IPS-NIHi7 (cell line): ENCODE measurements around the gene TRIM59.
"Not testable (repeated sequence)": the region's sequence is repeated elsewhere in the genome, so short reads cannot be mapped to it uniquely, and the experiment has no call there.

ENCODE experiments used
- DNase-seq: peaks from one replicate; pipeline ENCODE4 v3.0.0; 2012; ENCODE audit warnings: mixed read lengths; ENCODE audit errors: extremely low spot score

TRIM59 gene

DNA sequence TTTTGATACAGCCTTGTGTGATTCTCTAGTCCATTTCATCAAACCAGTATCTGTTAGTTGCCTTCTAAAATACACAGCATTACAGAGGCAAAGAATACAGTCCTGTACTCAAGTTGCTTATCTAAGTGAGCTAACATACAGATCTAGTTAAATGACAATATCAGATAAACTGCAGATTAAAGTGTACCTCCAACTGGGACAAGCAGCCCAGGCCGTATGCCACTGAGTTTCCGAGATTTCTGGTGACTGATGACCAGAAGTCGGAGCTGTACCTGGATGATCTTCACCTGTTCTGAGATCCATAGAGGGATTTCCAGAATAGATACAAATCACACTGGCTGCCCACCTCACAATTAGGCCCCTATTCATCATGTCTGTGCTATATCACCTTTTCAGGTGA is 6.3 kb upstream of the TRIM59 start:
- DNase-seq: no peak

DNA sequence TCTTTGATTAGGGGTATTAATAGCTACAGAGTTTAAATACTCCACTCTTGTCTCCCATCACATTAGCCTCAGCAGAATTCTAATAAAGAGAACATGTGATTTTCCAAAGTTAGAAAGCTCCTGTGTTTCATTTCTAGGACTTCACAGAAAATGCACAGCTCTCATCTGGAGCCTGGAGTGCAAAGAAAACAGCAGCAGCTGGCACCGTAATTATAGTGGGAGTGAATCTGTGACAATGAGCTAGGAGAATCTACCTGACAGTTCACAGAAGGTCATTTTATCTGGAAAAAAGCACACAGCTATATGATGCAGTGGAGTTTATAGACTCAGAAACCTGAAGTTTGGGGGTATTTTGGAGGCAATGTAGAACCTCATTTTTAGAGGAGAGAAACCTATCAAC is 5.4 kb upstream of the TRIM59 start:
- DNase-seq: no peak

DNA sequence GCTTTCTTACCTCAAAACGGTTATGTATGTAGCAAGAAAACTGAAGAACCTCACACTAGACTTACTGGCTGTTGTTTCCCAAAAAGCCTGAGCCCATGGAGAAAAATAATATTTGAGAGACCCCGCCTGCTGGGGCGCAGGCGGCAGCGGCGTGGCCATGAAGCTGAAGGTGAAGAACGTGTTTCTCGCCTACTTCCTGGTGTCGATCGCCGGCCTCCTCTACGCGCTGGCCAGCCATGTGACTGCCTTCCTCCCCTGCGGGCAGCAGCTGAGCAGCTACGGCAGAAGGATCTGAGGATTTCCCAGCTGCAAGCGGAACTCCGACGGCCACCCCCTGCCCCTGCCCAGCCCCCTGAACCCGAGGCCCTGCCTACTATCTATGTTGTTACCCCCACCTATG is 2.7 kb upstream of the TRIM59 start:
- not testable (repeated sequence) for DNase-seq

DNA sequence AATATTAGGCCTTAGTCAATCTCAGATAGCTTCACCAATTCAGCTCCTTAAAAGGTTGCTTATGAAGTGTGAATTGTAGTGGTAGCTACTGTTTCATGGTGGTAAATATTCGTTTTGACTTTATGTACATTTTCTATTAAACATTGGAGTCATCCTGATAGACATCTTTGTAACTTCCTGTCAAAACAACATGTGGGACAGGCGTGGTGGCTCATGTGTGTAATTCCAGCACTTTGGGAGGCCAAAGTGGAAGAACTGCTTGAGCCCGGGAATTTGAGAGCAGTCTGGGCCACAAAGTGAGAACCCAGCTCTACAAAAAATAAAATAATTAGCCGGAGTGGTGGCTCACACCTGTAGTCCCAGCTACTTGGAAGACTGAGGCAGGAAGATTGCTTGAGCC is 2.0 kb upstream of the TRIM59 start:
- no peak for DNase-seq

DNA sequence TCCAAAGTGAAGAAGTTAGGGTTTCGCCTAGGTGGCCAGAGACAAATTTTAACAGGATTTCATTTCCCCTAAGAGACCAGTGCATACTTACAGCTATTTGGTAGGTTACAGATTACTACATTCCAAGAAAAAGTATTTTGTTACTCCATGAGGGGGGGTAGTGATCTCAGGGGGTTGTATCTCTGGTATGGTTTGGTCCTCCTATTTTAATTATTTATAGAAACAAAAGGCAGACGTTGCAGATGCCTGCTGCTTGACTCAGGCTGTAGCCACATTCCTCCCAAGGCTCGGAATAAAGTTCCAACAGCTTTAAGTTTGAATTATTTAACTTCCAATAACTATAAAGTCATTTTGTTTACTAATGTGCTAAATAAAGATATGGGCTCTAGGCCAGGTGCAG is 1.3 kb upstream of the TRIM59 start:
- no peak for DNase-seq

DNA sequence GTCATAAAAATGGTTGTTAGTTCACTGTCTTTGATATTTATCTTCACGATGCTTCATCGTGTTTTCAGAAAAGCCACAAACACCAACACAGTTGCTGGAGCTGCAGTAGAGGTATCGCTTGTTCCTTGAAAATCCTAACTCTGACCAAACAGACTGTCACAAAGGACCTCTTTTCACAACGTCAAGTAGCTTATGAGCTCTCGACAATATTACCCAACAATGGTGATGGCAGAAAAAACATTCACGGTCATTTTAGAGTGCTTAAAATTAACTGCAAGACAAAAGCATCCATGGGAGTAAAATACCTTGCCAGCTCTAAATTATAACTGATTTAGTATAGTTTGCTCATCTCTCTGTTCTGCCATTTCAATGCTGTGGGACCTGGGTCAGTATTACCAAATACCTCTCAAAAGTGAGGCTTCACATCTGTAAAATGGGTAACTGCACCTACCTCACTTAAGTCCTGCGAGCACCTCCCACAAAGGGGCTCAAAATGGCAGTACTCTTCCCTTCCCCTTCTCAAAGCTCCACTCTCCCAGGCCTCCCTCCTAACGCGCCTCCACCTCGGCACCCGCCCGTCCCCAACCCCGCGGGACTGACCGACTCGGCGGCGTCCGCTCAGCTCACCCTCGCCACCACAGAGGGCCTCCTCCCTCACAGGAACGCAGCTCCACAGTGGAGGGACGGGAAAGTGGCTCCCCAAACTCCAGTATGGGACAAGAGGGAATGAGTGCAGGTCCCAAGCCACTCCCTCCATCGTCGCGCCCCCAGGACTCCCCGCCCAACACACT is 546 bp downstream of the TRIM59 start:
- DNase-seq: no peak

DNA sequence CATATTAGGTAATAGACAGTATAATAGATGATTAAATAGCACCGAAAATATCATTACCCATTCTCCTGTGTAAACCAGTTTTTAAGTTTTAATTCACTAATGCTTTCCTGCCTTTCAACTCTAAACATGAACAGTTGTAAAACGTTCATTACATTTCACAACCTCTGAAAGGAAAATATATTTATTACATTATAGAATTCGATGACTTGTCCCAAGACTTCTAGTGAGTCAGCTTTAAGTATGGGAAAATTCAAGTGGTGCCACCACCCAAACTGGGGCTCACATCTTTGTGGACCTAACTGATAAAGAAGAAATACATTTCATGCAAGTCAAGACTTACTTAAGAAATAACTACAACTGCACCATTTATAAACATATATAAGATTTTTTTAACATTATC is 2.0 kb downstream of the TRIM59 start:
- DNase-seq: no peak

DNA sequence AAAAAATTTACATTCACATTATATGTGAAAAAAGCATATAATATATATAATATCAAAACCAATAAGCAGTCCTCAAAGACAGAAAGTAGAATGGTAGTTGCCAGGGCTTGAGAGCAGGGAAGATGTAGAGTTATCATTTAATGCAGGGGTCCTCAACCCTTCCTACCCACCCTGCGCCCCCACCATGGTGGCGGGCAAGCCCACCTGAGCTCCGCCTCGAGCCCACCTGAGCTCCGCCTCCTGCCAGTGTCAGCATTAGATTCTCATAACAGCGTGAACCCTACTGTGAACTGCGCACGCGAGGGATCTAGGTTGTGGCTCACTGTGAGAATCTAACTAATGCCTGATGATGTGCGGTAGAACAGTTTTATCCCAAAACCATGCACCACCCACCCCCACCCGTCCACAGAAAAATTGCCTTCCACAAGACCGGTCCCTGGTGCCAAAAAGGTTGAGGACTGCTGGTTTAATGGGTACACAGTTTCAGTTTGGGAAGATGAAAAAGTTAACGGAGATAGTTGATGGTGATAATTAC is 3.0 kb downstream of the TRIM59 start:
- DNase-seq: no peak

DNA sequence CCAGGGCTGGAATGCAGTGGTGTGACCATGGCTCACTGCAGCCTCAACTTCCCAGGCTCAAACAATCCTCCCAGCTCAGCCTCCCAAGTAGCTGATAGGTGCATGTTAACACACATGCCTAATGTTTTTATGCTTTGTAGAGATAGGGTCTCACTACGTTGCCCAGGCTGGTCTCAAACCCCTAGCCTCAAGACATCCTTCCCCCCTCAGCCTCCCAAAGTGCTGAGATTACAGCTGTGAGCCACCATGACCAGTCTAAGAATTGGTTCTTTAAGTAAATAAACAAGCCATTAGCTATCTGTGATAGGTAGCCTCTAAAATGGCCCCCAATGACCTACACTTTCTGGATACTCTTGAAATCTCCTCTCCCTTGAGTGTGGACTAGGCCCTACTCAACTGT is 3.7 kb downstream of the TRIM59 start:
- DNase-seq: no peak

DNA sequence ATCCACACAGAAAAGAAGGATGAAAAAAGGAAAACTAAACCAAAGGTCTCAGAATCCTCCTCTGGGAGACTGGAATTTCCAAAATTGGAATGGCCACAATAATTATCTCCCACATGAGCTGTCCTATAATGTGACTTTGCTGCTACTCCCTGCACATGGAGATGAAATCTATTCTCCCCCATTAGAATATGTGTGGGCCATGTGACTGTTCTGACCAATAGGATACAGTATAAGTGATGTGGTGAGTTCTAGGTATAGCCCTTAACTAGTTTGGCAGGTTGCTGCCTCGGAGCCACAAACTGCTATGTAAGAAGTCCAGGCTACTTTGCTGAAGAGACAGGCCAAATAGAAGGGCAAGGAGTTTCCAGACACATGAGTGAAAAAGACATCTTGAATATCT is 5.2 kb downstream of the TRIM59 start:
- no peak for DNase-seq

DNA sequence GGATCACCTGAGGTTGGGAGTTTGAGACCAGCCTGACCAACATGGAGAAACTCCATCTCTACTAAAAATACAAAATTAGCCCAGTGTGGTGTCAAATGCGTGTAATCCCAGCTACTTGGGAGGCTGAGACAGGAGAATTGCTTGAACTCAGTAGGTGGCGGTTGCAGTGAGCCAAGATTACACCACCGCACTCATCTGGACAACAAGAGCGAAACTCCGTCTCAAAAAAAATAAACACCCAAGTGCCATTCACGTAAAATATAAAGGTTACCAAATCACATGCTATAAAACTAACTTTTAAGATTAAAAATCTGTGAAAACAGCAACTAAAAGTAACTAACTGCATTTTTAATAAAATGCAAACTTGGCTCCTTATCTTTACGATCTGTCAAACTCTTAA is 8.9 kb downstream of the TRIM59 start:
- DNase-seq: no peak

DNA sequence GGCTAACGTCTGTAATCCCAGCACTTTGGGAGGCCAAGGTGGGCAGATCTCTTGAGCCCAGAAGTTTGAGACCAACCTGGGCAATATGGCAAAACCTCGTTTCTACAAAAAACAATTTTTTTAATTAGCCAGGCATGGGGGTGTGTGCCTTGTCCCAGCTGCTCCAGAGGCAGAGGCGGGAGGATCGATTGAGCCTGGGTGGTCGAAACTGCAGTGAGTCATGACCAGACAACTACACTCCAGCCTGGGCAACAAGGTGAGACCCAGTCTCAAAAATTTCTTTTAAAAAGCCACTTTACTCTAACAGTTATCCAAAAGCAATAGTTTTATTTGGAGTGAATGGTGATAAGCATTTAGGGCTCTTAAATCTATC is 12.5 kb downstream of the TRIM59 start:
- DNase-seq: no peak

DNA sequence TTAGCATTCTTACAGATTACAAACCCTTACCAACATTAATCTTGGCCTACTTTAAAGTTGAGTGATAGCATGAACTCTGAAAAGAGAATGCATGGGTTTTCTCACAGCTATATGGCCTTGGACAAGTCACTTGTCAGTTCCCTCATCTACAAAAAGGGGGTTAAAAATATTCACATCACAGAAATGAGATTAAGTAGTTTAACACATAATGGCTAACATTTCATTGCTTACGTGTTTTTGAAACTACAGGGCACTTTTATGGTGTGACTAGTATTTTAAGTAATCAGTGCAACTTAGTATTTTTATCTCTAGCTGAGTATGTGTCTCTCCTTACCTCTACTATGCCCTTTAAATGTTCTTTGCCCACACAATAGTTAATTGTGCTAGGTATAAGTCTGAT is 13.8 kb downstream of the TRIM59 start:
- no peak for DNase-seq

DNA sequence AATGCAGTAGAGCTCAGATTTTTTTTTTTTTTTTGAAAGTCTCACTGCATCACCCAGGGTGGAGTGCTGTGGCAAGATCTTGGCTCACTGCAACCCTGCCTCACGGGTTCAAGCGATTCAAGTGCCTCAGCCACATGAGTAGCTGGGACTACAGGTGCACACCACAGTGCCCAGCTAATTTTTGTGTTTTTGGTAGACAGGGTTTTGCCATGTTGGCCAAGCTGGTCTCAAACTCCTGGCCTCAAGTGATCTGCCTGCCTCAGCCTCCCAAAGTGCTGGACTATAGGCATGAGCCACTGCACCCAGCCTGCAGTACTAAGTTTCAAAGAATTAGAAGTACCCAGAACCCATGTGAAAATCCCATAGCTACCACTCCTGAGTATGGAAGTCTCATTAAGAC is 14.5 kb downstream of the TRIM59 start:
- DNase-seq: no peak

DNA sequence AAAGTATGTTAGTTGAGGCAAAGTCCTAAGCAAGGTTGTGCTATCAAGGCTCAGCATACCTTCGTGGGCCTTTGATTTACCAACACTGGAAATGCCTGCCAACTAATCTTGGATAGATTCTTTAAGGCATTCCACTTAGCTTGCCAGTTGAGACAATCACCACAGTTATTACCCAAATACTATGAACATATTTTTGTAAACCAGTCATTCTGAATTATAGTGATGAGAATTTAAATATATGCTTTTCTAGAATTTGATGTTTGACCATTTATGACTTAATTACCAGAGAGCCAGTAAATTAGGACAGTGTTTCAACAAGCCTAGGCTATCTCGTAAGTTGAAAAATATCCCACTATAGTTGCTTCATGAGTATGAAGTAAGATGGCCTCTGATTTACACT is 15.5 kb downstream of the TRIM59 start:
- DNase-seq: no peak

DNA sequence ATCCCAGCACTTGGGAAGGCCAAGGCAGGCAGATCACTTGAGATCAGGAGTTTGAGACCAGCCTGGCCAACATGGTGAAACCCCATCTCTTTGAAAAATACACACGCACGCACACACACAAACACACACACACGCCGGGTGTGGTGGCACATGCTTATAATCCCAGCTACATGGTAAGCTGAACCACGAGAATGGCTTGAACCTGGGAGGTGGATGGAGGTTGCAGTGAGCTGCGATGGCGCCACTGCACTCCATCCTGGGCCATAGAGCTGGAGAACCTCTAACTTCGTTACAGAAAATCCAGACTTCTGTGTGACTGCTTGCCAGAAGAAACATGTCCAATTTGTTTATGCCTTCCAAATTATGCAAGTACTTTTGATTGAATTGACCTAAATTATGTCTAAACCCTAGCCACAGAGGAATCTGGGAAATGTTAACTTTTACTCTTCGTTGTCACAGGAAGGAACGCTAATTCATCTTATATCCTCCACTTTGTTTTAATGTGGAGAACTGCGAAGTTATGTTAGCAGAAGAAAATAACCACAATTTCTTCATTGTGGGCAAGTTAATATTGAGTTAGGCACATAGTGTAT is 21.7 kb downstream of the TRIM59 start:
- no peak for DNase-seq

DNA sequence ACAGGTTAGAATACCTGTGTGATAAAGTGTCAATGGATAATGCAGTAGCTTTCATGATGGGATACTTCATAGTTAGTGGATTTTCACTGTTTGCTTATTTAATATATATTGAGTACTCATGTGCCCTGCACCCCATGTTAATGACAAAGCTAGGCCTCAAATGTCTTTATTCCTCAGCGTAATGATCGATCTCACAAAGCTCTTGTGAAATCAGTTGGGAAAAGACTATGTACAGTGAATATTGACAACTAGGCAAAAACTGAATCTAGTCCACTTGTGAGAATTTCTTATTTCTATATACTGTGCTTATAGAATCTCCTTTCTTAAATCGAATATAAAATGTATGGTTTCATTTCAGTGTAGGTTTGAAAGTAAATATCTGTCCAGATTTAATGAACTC is 32.3 kb downstream of the TRIM59 start:
- no peak for DNase-seq

DNA sequence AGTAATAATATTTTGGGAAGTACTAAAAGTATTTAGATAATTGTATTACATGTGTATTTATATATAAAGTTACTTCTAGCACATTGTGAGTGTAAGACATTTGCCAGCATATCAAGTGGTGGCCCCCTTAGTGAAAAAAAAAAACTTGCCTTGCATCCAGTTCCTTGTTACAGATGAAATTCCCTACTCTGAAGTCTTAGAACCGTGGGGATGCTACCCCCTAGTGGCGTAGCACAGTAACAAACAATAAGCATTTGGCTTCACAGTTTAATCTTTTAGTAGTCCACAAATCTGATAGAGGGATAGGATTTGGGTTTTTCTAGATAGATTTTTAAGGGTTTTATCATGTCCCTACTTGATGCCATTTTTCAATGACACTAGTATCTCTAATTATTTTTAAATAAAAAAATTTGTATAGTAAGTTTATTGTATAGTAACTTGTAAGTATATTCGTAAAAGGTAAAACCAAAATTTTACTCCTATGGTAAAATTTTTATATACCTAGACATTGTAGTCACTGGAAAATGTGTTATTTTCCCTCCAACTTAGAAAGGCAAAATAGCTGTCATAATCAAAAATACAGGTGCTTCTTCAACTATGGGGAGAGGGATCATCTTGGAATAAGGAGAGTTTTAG is 35.9 kb downstream of the TRIM59 start:
- DNase-seq: peak; percentile 66

DNA sequence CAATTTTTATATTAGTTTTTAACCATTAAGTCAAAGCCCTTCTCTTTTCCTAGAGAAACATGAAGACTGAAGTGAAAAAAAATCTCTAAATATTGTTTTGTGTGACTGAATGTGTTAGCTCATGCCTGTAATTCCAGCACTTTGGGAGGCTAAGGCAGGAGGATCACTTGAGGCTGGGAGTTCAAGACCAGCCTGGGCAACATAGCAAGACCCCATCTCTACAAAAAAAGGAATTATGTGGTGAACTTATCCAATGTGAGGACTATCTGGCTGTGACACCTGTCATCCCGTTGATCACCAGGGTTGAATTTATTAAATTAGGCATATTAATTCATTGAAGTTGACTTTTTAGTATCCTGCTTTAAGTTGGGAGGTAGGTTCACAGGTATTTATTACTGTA is 37.1 kb downstream of the TRIM59 start:
- DNase-seq: no peak

DNA sequence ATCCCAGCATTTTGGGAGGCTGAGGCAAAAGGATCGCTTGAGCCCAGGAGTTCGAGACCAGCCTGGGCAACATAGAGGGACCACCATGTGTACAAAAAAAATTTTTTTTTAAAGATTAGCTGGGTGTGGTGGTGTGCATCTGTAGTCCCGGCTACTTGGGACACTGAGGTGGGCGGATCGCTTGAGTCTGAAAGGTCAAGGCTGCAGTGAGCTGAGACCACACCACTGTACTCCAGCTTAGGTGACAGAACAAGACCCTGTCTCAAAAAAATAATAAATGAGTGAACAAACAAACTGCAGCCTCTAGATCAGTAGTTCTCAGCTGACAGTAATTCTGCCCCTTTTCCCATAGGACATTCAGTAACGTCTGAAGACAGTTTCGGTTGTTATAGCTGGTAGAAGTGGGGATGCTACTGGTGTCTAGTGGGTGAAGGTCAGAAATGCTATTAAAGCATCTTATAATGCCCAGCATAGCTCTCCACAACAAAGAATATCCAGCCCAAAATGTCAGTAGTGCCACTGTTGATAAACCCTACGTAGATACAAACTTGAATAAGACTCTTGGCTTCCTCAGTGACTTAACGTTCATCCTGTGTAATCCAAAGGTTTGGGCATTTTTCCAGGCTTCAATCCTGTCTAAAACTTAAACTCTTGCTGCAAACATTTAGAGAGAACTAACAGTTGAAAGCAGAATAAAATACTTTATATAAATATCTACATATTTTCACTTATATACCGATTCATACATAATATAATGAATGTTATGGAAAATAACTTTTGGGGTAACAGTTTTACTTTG is 39.6 kb downstream of the TRIM59 start:
- no peak for DNase-seq

DNA sequence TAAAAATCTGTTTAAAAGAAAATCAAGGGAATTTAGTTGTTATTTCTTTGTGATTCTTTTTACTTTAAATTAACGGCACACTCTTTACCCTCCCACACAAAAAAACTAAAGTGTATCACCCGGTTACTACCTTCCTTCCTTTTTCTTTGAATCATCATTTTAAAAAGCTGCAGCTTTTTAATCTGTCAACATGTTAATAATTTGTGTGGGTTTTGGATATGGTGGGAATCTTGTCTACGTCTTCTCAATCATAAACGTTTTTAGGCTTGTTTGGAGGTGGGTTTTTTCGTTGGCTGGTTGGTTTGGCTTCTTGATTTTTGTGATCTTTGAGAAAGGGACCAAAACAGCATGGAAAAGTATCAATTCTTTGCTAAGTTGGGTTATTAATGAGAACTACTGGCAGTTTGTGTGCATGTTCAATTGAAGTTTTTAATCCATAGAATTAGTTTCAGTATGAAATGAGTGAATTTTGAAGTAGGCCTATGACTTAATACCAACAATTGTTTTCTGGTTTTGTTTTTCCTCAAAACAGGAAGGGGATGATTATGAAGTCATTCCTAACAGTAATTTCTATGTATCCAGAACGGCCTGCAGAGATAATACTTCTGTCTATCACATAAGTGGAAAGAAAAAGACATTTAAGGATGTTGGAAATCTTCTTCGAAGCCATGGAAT is 45.7 kb downstream of the TRIM59 start:
- no peak for DNase-seq
